Embryonic facial prominence (tissue), 1 donor: Measurements from ENCODE around the gene PPP1R13L.
"Not testable (repeated sequence)": the region's sequence is repeated elsewhere in the genome, so short reads cannot be mapped to it uniquely, and the experiment has no call there.

Experiments
- DNase-seq: peaks from one replicate; pipeline ENCODE4 v3.0.0-alpha.2; 2016; ENCODE audit errors: extremely low spot score

Gene PPP1R13L

GRCh38 chr19:45432543-45432942 is 27.7 kb upstream of the PPP1R13L start:
- not testable (repeated sequence) for DNase-seq

- DNase-seq, result not testable (repeated sequence)
Measured at GRCh38 chr19:45431008-45431407, 26.1 kb upstream of the PPP1R13L start.

GRCh38 chr19:45429896-45430295 is 25.0 kb upstream of the PPP1R13L start:
- not testable (repeated sequence) for DNase-seq

- no peak for DNase-seq
Measured at GRCh38 chr19:45428384-45429231, 23.7 kb upstream of the PPP1R13L start.

GRCh38 chr19:45424191-45425058 is 19.6 kb upstream of the PPP1R13L start:
- DNase-seq, result no peak

- peak; percentile 64 for DNase-seq
Measured at GRCh38 chr19:45423589-45424190, 18.8 kb upstream of the PPP1R13L start, which contains the start of gene ERCC1. Gene ERCC1, minus strand, starts transcription at chr19:45423917. Its CDS starts 543 bp downstream, at chr19:45423374.

- no peak for DNase-seq
Measured at GRCh38 chr19:45423033-45423588, 18.2 kb upstream of the PPP1R13L start.

GRCh38 chr19:45421947-45422498 is 17.2 kb upstream of the PPP1R13L start:
- no peak for DNase-seq

GRCh38 chr19:45420871-45421270 is 16.0 kb upstream of the PPP1R13L start:
- no peak for DNase-seq

GRCh38 chr19:45420356-45420755 is 15.5 kb upstream of the PPP1R13L start:
- DNase-seq, result no peak

- DNase-seq, result no peak
Measured at GRCh38 chr19:45419895-45420294, 15.0 kb upstream of the PPP1R13L start.

GRCh38 chr19:45419396-45419795 is 14.5 kb upstream of the PPP1R13L start:
- DNase-seq, result no peak

GRCh38 chr19:45418802-45419201 is 13.9 kb upstream of the PPP1R13L start:
- no peak for DNase-seq

GRCh38 chr19:45417151-45417550 is 12.3 kb upstream of the PPP1R13L start:
- no peak for DNase-seq

- no peak for DNase-seq
Measured at GRCh38 chr19:45414468-45414867, 9.6 kb upstream of the PPP1R13L start.

- DNase-seq, result no peak
Measured at GRCh38 chr19:45413497-45413896, 8.6 kb upstream of the PPP1R13L start.

GRCh38 chr19:45410330-45410729 is 5.5 kb upstream of the PPP1R13L start:
- not testable (repeated sequence) for DNase-seq

GRCh38 chr19:45409557-45409920 is 4.7 kb upstream of the PPP1R13L start:
- DNase-seq, result no peak

GRCh38 chr19:45408830-45409556 is 4.1 kb upstream of the PPP1R13L start:
- DNase-seq, result no peak

- DNase-seq, result no peak
Measured at GRCh38 chr19:45408121-45408520, 3.3 kb upstream of the PPP1R13L start.

GRCh38 chr19:45407585-45407984 is 2.7 kb upstream of the PPP1R13L start:
- DNase-seq, result not testable (repeated sequence)
